Thyroid gland (tissue), 4 donors: ENCODE results near the gene GLB1L.
"Not testable (repeated sequence)": the region's sequence is repeated elsewhere in the genome, so short reads cannot be mapped to it uniquely, and the experiment has no call there.

ENCODE experiments used
- CTCF ChIP-seq, 6 experiments: fragments of 200-600 bp in 3 of 6; fragments of 450-650 bp in 3 of 6; sonication (generic) in 3 of 6; IDR thresholded peaks; one replicate each; pipeline ENCODE4 v1.5.1; 2016 to 2019; ENCODE audit warnings: antibody characterized with exemption in 6 of 6, mild to moderate bottlenecking in 2 of 6, inconsistent platforms in 1 of 6, moderate library complexity in 1 of 6
- POLR2A ChIP-seq, 2 donors: fragments of 450-650 bp; IDR thresholded peaks; one replicate each; pipeline ENCODE4 v1.6.1; 2017; ENCODE audit warnings: antibody characterized with exemption in 2 of 2, mild to moderate bottlenecking in 2 of 2, moderate library complexity in 1 of 2

DNA sequence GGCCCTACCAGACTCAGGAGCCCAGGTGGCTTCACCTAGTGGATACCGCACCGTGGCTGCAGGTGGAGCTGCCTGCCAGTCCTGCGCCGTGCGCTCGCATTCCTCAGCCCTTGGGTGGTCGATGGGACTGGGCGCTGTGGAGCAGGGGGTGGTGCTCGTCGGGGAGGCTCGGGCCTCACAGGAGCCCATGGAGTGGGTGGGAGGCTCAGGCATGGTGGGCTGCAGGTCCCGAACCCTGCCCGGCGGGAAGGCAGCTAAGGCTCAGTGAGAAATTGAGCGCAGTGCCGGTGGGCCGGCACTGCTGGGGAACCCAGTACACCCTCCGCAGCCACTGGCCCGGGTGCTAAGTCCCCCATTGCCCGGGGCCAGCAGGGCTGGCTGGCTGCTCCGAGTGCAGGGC is 43.9 kb downstream of the GLB1L start:
- not testable (repeated sequence) for TF ChIP-seq POLR2A, CTCF (IDR thresholded peaks at IDR 0.05)
